ENCODE results near the gene GNAQ.

- no peak for TF ChIP-seq CTCF (IDR thresholded peaks at IDR 0.05 in 2 of 3, conservative IDR thresholded peaks at IDR 0.05 in 1 of 3; ENCODE audit: borderline replicate concordance in 1 of 3, insufficient read depth in 1 of 3, low read depth in 2 of 3, low read length in 2 of 3)
- TF ChIP-seq POLR2A (IDR thresholded peaks at IDR 0.05; ENCODE audit: borderline replicate concordance, extremely low read depth, insufficient read depth, insufficient read length) = no peak
- TF ChIP-seq EZH2 (IDR thresholded peaks at IDR 0.05) = no peak
- no peak for TF ChIP-seq TCF7L2 (IDR thresholded peaks at IDR 0.05; ENCODE audit: borderline replicate concordance, extremely low read depth, insufficient read depth, insufficient read length)
Measured at GRCh38 chr9:78000221-78000620, 31.4 kb downstream of the GNAQ start.
